Measurements from ENCODE around the gene PSMD13. TPM values are rescaled to one million over a fixed set of nuclear protein-coding genes. Genes with fewer than 3 reads are reported as not detected.

The PSMD13 gene
- total RNA-seq, 1 donor from 2014 or later, result 50.2 TPM

GRCh38 chr11:225734-226453 is 10.9 kb upstream of the PSMD13 start:
- no peak overlapping the region for H3K27ac ChIP-seq
- H3K36me3 ChIP-seq, result peaks cover 0 to 21% of the 10 kb centered on the region in 2 donors
- no peaks in the 10 kb centered on the region for H3K9me3 ChIP-seq
- DNase-seq (ENCODE audit: low spot score in 2 of 2), result no peak
- no peak overlapping the region for H3K4me3 ChIP-seq
- no peaks in the 10 kb centered on the region for H3K27me3 ChIP-seq
- TF ChIP-seq CTCF (IDR thresholded peaks at IDR 0.05), result no peak
- intact Hi-C loops (cut with DNase I), result no loop called here
- no peaks in the 10 kb centered on the region for H3K4me1 ChIP-seq

DNA sequence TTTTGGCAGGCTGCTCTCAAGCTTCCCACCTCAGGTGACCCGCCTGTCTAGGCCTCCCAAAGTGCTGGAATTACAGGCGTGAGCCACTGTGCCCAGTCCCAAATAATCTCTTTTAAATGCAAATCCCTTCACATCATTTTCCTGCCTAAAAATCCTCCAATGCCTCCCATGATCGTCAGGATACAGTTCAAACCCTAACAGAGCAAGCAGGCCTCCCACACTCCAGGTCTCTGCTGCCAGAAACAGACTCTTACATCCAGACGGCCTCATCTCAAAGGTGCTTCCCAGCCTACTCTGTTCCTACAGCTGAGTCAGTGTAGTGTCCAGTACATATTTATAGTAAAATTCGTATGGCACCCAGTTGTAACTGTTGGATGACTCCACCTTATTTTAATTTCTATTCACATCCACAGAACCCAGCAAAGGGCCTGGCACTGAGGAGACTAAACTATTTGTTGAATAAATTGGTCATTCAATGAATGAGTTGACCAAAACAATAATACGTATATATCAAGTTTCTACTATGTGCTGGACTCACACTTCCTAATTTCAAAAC is 8.9 kb upstream of the PSMD13 start:
- Histone ChIP-seq H3K9me3 (no peaks in the 10 kb centered on the region), H3K27ac (no peak overlapping the region), H3K36me3 (peaks cover 0 to 14% of the 10 kb centered on the region in 2 donors), H3K4me1 (no peaks in the 10 kb centered on the region), H3K27me3 (no peaks in the 10 kb centered on the region), H3K4me3 (no peak overlapping the region)
- intact Hi-C loops (cut with DNase I), result no loop called here
- no peak for DNase-seq (ENCODE audit: low spot score in 2 of 2)
- no peak for TF ChIP-seq CTCF (IDR thresholded peaks at IDR 0.05)

DNA sequence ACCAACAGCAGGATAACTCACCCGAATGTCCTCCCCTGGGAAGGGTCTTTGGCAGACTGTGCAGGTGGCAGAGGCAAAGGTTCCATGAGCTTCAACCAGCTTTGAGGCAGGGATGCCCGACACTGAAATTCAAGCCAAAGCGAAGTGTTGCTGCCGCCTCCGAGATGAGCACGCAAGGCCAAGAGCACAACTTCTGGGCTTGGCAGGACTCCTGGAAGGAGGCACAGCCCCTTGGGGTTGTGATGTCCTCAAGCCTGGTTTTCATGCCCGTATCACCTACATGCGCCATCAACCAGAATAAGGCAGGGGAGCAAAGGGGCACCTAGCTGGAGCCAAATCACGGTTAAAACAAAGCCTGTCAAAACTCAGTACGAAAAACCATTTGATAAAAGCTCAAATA is 6.3 kb upstream of the PSMD13 start:
- no peak for DNase-seq (ENCODE audit: low spot score in 2 of 2)
- no peak for TF ChIP-seq CTCF (IDR thresholded peaks at IDR 0.05)
- intact Hi-C loops (cut with DNase I), result no loop called here

DNA sequence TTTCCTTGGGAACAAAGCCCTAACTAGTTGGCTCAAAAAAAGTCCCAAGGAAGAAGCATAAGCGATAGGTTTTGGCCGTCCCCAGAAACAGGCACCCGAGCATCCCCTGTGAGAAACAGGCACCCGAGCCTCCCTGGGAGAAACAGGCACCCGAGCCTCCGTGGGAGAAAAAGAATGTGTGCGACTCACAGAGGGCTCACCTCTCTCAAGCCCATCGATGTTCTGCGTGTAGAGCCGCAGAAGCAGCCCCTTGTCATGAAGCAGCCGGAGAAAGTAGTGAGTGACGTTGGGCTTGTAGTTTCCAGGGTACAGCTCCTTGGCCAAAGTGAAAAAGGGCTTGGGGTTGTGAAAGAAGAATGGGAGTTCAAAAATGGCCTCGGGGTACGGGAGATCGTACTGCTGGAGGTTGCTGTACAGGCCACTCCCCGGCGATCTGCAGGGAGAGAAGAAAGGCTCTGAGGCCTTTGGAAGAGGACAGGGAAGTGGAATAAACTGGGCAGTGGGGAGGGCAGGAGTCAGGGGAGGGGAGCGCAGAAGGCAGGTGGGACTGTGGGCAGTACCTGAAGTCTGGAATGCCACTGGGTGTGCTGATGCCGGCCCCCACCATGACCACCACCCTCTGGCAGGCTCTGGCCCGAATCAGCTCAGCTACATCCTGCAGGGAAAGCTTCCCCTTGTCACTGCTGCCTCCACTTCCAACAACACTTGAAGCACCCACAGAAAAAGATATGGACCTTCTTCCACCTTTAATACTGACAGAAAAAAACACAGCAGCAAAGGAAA is 3.8 kb upstream of the PSMD13 start:
- Histone ChIP-seq H3K27ac (no peak overlapping the region), H3K4me3 (no peak overlapping the region), H3K4me1 (peaks cover 8 to 15% of the 10 kb centered on the region in 2 donors), H3K9me3 (no peaks in the 10 kb centered on the region), H3K36me3 (peaks cover 0 to 11% of the 10 kb centered on the region in 2 donors), H3K27me3 (no peaks in the 10 kb centered on the region)
- intact Hi-C loops (cut with DNase I), result no loop called here
- peak in 1 of 2 donors; percentile 53 for DNase-seq (ENCODE audit: low spot score in 2 of 2)
- no peak for TF ChIP-seq CTCF (IDR thresholded peaks at IDR 0.05)

More for the DNA sequence above, 6.3 kb upstream of the PSMD13 start:
- H3K27ac ChIP-seq, result no peak overlapping the region
- peaks cover 5 to 8% of the 10 kb centered on the region in 2 donors for H3K4me1 ChIP-seq
- H3K36me3 ChIP-seq, result peaks cover 0 to 14% of the 10 kb centered on the region in 2 donors
- no peaks in the 10 kb centered on the region for H3K27me3 ChIP-seq
- H3K9me3 ChIP-seq, result no peaks in the 10 kb centered on the region
- no peak overlapping the region for H3K4me3 ChIP-seq

DNA sequence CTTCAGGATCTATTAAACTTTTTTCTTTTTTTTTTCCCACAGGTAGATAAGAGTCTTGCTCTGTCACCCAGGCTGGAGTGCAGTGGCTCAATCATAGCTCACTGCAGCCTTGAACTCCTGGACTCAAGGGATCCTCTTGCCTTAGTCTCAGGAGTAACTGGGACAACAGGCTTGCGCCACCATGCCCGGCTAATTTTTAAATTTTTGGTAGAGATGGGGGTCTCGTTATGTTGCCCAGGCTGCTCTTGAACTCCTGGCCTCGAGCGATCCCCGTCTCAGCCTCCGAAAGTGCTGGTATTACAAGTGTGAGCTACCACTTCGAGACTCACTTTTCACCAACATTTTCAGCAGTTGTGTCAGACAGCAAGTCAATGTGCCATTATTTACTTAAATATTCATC is 1.6 kb upstream of the PSMD13 start:
- H3K9me3 ChIP-seq, result no peaks in the 10 kb centered on the region
- no peaks in the 10 kb centered on the region for H3K27me3 ChIP-seq
- peak in 1 of 2 donors; percentile 62 for DNase-seq (ENCODE audit: low spot score in 2 of 2)
- intact Hi-C loops (cut with DNase I), result loop anchor here (5.0 kb wide), 2 partner anchors 72 to 342 kb away; partner anchors contain the start of genes IFITM2 and PHRF1
- H3K36me3 ChIP-seq, result peaks cover 2 to 3% of the 10 kb centered on the region in 2 donors
- H3K4me1 ChIP-seq, result peaks cover 8 to 15% of the 10 kb centered on the region in 2 donors
- no peak for TF ChIP-seq CTCF (IDR thresholded peaks at IDR 0.05)
- H3K4me3 ChIP-seq, result peak overlapping the region; percentile 96 to 99
- peak overlapping the region in 1 of 2 donors; percentile 98 for H3K27ac ChIP-seq
